Body of pancreas (tissue), 4 donors: ENCODE measurements around the gene KRTAP10-12. TPM values are rescaled to one million over a fixed set of nuclear protein-coding genes. Genes with fewer than 3 reads are reported as not detected.

Source experiments
- ATAC-seq: fragments of 150-250 bp; one replicate; pipeline ENCODE4 v1.9.1; 2016
- DNase-seq, 4 donors: peaks; one replicate each; pipeline ENCODE4 v3.0.0-alpha.2; 2019
- H3K27ac ChIP-seq, 4 donors: fragments of 200-600 bp; sonication (generic); 1 replicate in 3 of 4; 2 replicates in 1 of 4; pipeline versions ENCODE4 v1.5.1 to v1.6.1; 2016 to 2019; ENCODE audit warnings: mild to moderate bottlenecking in 1 of 4, mixed read lengths in 1 of 4, moderate library complexity in 1 of 4
- H3K27me3 ChIP-seq, 2 donors: fragments of 200-600 bp; sonication (generic); one replicate each; pipeline ENCODE4 v1.6.0; 2016; ENCODE audit warnings: mild to moderate bottlenecking in 1 of 2
- H3K36me3 ChIP-seq, 2 donors: fragments of 200-600 bp; sonication (generic); replicated peaks in 1 of 2; 2 replicates each; pipeline ENCODE4 v1.5.1; 2016; ENCODE audit warnings: low read depth in 2 of 2; ENCODE audit not compliant: insufficient read depth in 1 of 2
- H3K4me1 ChIP-seq: fragments of 200-600 bp; sonication (generic); one replicate; pipeline ENCODE4 v1.6.0; 2016
- H3K4me3 ChIP-seq, 2 donors: fragments of 200-600 bp; sonication (generic); 1 replicate in 1 of 2; 2 replicates in 1 of 2; pipeline ENCODE4 v1.5.1; 2016 to 2019
- H3K9me3 ChIP-seq, 3 donors: fragments of 200-600 bp; sonication (generic); 1 replicate in 2 of 3; 2 replicates in 1 of 3; pipeline ENCODE4 v1.5.1; 2016
- POLR2A ChIP-seq, 3 donors: fragments of 450-650 bp; IDR thresholded peaks; one replicate each; pipeline ENCODE4 v1.6.1; 2016; ENCODE audit warnings: antibody characterized with exemption in 3 of 3, mild to moderate bottlenecking in 2 of 3
- WGBS, 2 donors: methylation state at CpG; one replicate each; pipeline ENCODE4 v1.1.5; 2017; 5-methylcytosine and 5-hydroxymethylcytosine counted together
- intact Hi-C: fragments of 100-400 bp; cut with DNase I; formaldehyde crosslinking; loops from one replicate; pipeline ENCODE4 v1.15.1; 2023
- total RNA-seq, 2 donors: library from RNA; depleted of rRNA; stranded (reverse); fragments of >200 nt; gene quantifications; one replicate each; pipeline ENCODE4 v1.1.0, GENCODE V29; 2016
- TF ChIP-seq, protein P1 (sequence below), 7 experiments: fragments of 450-650 bp in 4 of 7; fragments of 200-600 bp in 3 of 7; sonication (generic) in 3 of 7; IDR thresholded peaks; one replicate each; pipeline ENCODE4 v1.5.1; 2016 to 2019; ENCODE audit warnings: antibody characterized with exemption in 7 of 7

The KRTAP10-12 gene
- total RNA-seq, 2 donors from 2014 or later: not detected

DNA sequence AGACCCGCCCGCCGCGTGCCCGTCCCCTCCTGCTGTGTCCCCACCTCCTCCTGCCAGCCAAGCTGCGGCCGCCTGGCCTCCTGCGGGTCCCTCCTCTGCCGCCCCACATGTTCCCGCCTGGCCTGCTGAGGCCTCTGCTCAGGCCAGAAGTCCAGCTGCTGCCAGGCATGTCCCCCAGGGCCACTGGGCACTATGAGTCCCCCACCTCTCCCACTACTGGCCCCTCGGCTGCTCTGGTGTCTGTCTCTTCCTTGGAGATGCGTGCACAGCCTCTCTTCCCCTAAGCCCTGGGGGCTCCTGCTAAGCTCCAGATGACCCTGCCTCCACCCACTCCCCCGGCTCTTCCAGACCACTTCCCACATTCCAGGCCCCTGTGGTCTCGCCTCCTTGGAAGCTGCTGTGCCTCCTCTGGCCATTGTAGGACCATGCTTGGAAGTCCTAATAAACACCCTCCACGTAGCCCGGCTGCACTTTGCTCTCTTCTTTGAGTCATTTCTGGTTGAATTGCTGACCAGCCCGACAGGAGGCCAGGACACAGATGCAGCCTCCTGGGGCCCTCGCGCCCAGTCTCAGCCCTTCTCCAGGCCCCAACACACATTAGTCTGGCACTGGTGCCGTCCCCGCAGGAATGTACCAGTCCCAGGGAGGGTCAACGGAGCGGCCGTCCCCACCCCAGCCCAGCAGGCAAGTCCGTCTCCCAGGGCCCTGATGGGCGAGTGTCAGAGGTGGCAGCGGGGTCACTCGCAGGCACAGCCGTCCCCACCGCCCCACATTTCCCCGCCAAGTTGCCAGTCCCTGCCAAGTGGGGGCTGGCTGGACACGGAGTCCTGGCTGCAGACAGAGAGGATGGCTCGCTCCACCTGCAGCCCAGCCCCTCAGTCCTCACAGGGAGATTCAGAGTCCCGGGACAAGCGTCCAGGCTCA is 1.1 kb downstream of the KRTAP10-12 start:
- ATAC-seq: no peak
- Histone ChIP-seq H3K4me3 (no peak overlapping the region), H3K4me1 (no peaks in the 10 kb centered on the region), H3K27ac (no peak overlapping the region), H3K36me3 (no peaks in the 10 kb centered on the region), H3K27me3 (peaks cover 0 to 5% of the 10 kb centered on the region in 2 donors), H3K9me3 (no peaks in the 10 kb centered on the region)
- intact Hi-C loops: no loop called here
- DNase-seq: no peak
- TF ChIP-seq POLR2A (IDR thresholded peaks at IDR 0.05): no peak
- TF ChIP-seq, protein P1, sequence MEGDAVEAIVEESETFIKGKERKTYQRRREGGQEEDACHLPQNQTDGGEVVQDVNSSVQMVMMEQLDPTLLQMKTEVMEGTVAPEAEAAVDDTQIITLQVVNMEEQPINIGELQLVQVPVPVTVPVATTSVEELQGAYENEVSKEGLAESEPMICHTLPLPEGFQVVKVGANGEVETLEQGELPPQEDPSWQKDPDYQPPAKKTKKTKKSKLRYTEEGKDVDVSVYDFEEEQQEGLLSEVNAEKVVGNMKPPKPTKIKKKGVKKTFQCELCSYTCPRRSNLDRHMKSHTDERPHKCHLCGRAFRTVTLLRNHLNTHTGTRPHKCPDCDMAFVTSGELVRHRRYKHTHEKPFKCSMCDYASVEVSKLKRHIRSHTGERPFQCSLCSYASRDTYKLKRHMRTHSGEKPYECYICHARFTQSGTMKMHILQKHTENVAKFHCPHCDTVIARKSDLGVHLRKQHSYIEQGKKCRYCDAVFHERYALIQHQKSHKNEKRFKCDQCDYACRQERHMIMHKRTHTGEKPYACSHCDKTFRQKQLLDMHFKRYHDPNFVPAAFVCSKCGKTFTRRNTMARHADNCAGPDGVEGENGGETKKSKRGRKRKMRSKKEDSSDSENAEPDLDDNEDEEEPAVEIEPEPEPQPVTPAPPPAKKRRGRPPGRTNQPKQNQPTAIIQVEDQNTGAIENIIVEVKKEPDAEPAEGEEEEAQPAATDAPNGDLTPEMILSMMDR (IDR thresholded peaks at IDR 0.05): no peak
- WGBS, 2 donors: 28 to 29% methylated on average over 32 to 35 of the region's 35 CpGs

DNA sequence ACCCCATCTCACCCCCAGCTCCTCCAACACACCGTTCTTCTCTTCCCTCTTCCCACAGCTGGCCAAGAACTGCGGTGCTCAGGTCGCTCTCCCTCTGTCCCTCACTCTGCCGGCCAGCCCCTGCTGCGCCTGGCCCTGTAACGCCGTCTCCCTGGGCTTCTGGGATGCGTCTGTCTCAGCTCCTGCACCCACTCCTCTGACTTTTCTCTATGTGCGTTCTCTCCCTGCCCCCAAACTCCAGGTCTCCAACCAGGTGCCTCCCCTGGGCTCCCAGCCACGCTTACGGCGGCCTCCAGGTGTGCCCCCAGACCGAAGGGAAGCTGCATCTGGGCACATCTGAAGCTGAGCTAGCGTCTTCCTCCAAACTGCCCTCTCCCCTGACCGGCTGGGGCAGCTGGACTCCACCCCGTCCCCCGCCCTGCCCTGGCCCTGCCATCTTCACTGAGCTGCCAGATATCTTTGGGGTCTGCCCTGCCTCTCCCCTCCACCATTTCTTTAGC is 2.6 kb downstream of the KRTAP10-12 start:
- DNase-seq: no peak
- 40 to 58% methylated on average over 17 of the region's 17 CpGs for WGBS, 2 donors
- H3K27me3 ChIP-seq: peaks cover 0 to 5% of the 10 kb centered on the region in 2 donors

DNA sequence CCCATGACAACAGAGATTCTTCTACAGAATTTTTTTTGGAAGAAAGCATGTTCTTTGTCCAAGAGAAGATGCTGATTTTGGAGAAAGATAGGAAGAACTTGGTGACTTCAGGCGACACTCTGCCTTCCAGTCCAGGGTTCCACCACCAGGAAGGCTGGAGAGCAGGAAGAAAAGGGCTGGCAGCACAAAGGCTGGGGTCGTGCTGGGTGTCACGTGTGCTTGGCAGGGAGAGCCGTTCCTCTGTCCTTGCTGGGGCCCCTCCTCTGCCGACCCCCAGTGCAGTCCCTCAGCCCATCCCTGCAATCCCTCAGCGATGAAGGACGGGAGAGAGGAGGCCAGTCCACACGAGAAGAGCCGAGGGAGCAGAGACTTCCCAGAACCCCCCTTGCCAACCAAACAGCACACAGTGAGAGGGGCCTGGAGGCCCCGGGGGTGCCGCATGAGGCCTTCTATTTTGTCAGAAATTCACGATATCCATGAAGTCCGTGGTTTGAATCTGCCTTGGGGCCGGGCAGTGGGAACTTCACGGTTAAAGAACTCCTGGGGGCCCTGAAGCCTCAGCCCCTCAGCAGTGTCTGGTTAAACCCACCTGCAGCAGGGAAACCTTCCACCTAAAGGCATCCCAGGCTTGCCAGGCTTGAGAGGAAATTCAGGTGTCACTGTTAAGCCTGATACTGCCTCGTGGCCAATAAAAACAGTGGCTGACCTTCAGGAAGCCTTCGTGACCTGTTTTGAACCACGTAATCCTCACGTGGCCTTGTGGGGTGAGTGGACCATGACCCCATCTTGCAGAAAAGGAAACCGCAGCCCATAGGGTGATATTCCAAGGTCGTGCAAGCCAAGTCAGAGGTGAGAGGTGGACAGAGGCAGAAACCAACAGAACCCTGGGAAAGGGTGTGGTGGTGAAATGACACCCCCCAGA is 3.4 kb downstream of the KRTAP10-12 start:
- 45 to 46% methylated on average over 16 to 21 of the region's 21 CpGs for WGBS, 2 donors
- H3K36me3 ChIP-seq: no peaks in the 10 kb centered on the region
- no peak overlapping the region for H3K4me3 ChIP-seq
- H3K27ac ChIP-seq: no peak overlapping the region
- TF ChIP-seq, protein P1 (IDR thresholded peaks at IDR 0.05): no peak
- no peak for TF ChIP-seq POLR2A (IDR thresholded peaks at IDR 0.05)
- H3K4me1 ChIP-seq: no peaks in the 10 kb centered on the region
- no peaks in the 10 kb centered on the region for H3K9me3 ChIP-seq
- intact Hi-C loops: no loop called here
- peaks cover 0 to 5% of the 10 kb centered on the region in 2 donors for H3K27me3 ChIP-seq
- no peak for ATAC-seq
- no peak for DNase-seq

More for the DNA sequence above, 2.6 kb downstream of the KRTAP10-12 start:
- H3K4me3 ChIP-seq: no peak overlapping the region
- TF ChIP-seq POLR2A (IDR thresholded peaks at IDR 0.05): no peak
- TF ChIP-seq, protein P1 (IDR thresholded peaks at IDR 0.05): no peak
- intact Hi-C loops: no loop called here
- ATAC-seq: no peak
- no peak overlapping the region for H3K27ac ChIP-seq
- H3K9me3 ChIP-seq: no peaks in the 10 kb centered on the region
- H3K4me1 ChIP-seq: no peaks in the 10 kb centered on the region
- no peaks in the 10 kb centered on the region for H3K36me3 ChIP-seq

DNA sequence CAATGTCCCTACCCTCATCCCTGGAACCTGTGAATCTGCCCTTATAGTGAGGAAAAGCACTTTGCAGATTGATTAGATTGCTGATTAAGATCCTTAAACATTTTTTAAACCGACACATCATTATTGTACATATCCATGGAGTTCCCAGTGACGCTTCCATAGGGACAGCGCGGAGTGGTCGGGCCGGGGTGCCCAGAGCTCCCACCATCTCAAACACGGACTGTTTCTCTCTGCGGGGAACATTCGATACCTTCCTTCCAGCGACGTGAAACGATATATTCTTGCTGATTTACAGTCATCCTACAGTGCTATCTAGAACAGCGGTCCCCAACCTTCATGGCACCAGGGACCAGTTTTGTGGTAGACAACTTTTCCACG is 4.0 kb downstream of the KRTAP10-12 start:
- Histone ChIP-seq H3K4me3 (no peak overlapping the region), H3K36me3 (no peaks in the 10 kb centered on the region), H3K9me3 (no peaks in the 10 kb centered on the region), H3K27ac (no peak overlapping the region), H3K4me1 (no peaks in the 10 kb centered on the region), H3K27me3 (peaks cover 0 to 5% of the 10 kb centered on the region in 2 donors)
- no peak for TF ChIP-seq POLR2A (IDR thresholded peaks at IDR 0.05)
- TF ChIP-seq, protein P1 (IDR thresholded peaks at IDR 0.05): no peak
- DNase-seq: no peak
- ATAC-seq: no peak
- intact Hi-C loops: no loop called here
- WGBS, 2 donors: 65 to 71% methylated on average over 14 of the region's 14 CpGs
